ENCODE results near the gene CRISP2.

The CRISP2 gene

GRCh38 chr6:49646942-49647341 is 66.4 kb downstream of the CRISP2 start:
- no peak for DNase-seq (ENCODE audit: extremely low read depth, low read depth)
- TF ChIP-seq, protein P1, sequence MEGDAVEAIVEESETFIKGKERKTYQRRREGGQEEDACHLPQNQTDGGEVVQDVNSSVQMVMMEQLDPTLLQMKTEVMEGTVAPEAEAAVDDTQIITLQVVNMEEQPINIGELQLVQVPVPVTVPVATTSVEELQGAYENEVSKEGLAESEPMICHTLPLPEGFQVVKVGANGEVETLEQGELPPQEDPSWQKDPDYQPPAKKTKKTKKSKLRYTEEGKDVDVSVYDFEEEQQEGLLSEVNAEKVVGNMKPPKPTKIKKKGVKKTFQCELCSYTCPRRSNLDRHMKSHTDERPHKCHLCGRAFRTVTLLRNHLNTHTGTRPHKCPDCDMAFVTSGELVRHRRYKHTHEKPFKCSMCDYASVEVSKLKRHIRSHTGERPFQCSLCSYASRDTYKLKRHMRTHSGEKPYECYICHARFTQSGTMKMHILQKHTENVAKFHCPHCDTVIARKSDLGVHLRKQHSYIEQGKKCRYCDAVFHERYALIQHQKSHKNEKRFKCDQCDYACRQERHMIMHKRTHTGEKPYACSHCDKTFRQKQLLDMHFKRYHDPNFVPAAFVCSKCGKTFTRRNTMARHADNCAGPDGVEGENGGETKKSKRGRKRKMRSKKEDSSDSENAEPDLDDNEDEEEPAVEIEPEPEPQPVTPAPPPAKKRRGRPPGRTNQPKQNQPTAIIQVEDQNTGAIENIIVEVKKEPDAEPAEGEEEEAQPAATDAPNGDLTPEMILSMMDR (IDR thresholded peaks at IDR 0.05; ENCODE audit: low read depth, low read length): no peak

DNA sequence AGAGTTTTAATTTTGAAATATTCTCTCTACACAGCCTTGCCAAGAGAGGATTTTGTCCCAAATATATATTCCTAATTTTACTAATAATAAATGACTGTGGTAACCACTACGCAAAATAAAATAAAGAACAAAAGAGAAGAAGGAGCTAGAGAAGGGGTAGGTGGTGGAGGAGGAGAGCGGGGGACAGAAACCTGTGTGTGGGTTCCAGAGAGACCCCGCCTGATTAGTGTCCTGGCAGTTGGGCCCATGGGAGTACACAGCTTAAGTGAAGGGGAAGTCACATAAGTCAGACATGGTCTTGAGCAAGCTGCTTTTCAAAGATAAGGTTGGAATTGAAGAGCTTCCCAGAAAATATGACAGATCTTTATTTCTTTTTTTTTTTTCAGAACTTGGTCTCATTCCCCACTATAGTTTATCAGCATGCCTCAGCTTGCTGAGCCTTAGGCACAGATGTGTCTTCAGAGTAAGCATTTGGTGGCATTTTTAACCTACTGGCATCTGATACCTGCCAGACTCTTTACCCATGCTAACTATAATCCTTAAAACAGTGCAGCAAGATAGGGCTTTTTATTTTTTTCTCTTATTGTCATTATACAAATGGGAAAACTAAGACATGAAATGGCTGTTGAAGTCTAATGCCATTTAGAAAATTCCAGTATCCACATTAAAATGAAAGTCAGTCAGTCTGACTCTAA is 67.1 kb downstream of the CRISP2 start:
- DNase-seq (ENCODE audit: extremely low read depth, low read depth): no peak

DNA sequence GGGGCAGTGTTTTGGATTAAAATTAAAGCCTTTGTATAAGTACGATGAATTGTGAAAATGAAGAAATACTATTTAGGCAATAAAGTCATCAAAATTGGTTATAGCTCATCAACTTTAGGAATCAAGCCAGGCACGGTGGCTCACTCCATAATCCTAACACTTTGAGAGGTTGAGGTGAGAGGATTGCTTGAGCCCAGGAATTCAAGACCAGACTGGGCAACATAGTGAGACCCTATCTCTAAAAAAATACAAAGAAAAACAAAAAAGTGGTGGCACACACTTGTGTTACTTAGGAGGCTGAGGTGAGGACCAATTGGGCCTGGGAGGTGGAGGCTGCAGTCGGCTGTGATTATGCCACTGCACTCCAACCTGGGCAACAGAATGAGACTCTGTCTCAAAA is 68.2 kb downstream of the CRISP2 start:
- no peak for DNase-seq (ENCODE audit: extremely low read depth, low read depth)
- TF ChIP-seq, protein P1 (IDR thresholded peaks at IDR 0.05; ENCODE audit: low read depth, low read length): no peak

More for the DNA sequence above, 67.1 kb downstream of the CRISP2 start:
- TF ChIP-seq, protein P1 (IDR thresholded peaks at IDR 0.05; ENCODE audit: low read depth, low read length): no peak

All from AG09319 (cell line).